CD1c-positive myeloid dendritic cell (primary cell): Measurements from ENCODE around the gene NOL12.
"Not testable (repeated sequence)": the region's sequence is repeated elsewhere in the genome, so short reads cannot be mapped to it uniquely, and the experiment has no call there.

ENCODE experiments used
- DNase-seq: peaks from one replicate; pipeline ENCODE4 v3.0.0-alpha.2; 2016; ENCODE audit errors: extremely low spot score

Gene NOL12

GRCh38 chr22:37686002-37686982 is at the start of gene NOL12:
Gene NOL12, plus strand, starts transcription at chr22:37686343. Its CDS starts 50 bp downstream, at chr22:37686393.
- peak; percentile 91 for DNase-seq

- no peak for DNase-seq
Measured at GRCh38 chr22:37636949-37637273, 49.2 kb upstream of the NOL12 start.

GRCh38 chr22:37638391-37639069 is 47.6 kb upstream of the NOL12 start:
- DNase-seq: peak; percentile 32

GRCh38 chr22:37639070-37639760 is 46.9 kb upstream of the NOL12 start, which contains the start of gene SH3BP1:
Gene SH3BP1, plus strand, starts transcription at chr22:37639669. Its CDS starts 119 bp downstream, at chr22:37639788.
- peak; percentile 64 for DNase-seq

GRCh38 chr22:37639771-37640590 is 46.2 kb upstream of the NOL12 start:
- peak; percentile 74 for DNase-seq

GRCh38 chr22:37640591-37641560 is 45.3 kb upstream of the NOL12 start:
- no peak for DNase-seq

- no peak for DNase-seq
Measured at GRCh38 chr22:37641561-37641949, 44.6 kb upstream of the NOL12 start.

- DNase-seq: peak; percentile 86
Measured at GRCh38 chr22:37643225-37643847, 42.8 kb upstream of the NOL12 start.

GRCh38 chr22:37647317-37647716 is 38.8 kb upstream of the NOL12 start:
- no peak for DNase-seq

GRCh38 chr22:37647928-37648327 is 38.2 kb upstream of the NOL12 start:
- no peak for DNase-seq

- DNase-seq: no peak
Measured at GRCh38 chr22:37650463-37651136, 35.5 kb upstream of the NOL12 start.

- DNase-seq: no peak
Measured at GRCh38 chr22:37654563-37655251, 31.4 kb upstream of the NOL12 start.

- no peak for DNase-seq
Measured at GRCh38 chr22:37655252-37655563, 30.9 kb upstream of the NOL12 start.

- DNase-seq: not testable (repeated sequence)
Measured at GRCh38 chr22:37656583-37656982, 29.6 kb upstream of the NOL12 start.

GRCh38 chr22:37657590-37658132 is 28.5 kb upstream of the NOL12 start:
- peak; percentile 39 for DNase-seq

- peak; percentile 99 for DNase-seq
Measured at GRCh38 chr22:37658133-37659065, 27.7 kb upstream of the NOL12 start, which contains the start of gene PDXP. Gene PDXP, plus strand, starts transcription at chr22:37658723. Its CDS starts 60 bp downstream, at chr22:37658783.
